ENCODE measurements around the gene ETS2. TPM values are rescaled to one million over a fixed set of nuclear protein-coding genes. Genes with fewer than 3 reads are reported as not detected.

The ETS2 gene
- total RNA-seq, 1 donor from 2014 or later = 13.6 TPM

DNA sequence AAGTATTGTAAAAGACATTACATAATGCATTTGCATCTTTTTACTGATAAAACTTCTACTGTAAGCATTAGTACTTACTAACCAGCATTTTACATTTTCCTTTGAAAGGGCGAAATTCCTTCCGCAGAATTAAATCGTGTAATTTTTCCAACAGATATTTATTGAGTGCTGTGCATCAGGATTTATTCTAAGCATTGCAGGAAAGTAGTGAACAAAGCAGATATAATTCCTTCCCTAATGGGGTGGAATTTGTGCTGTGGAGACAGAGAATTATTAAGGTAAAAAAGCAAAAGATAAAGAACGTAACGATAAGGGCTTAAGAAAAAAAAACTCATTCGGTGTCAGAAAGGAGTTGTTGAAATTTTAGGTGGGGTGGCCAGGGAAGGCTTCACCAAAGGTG, 7.6 kb upstream of the ETS2 start:
- H3K4me1 Mint-ChIP-seq (ENCODE audit: low read depth) = peaks cover 19% of the 10 kb centered on the region
- TF ChIP-seq, protein P1, sequence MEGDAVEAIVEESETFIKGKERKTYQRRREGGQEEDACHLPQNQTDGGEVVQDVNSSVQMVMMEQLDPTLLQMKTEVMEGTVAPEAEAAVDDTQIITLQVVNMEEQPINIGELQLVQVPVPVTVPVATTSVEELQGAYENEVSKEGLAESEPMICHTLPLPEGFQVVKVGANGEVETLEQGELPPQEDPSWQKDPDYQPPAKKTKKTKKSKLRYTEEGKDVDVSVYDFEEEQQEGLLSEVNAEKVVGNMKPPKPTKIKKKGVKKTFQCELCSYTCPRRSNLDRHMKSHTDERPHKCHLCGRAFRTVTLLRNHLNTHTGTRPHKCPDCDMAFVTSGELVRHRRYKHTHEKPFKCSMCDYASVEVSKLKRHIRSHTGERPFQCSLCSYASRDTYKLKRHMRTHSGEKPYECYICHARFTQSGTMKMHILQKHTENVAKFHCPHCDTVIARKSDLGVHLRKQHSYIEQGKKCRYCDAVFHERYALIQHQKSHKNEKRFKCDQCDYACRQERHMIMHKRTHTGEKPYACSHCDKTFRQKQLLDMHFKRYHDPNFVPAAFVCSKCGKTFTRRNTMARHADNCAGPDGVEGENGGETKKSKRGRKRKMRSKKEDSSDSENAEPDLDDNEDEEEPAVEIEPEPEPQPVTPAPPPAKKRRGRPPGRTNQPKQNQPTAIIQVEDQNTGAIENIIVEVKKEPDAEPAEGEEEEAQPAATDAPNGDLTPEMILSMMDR (IDR thresholded peaks at IDR 0.05) = no peak
- no peaks in the 10 kb centered on the region for H3K36me3 Mint-ChIP-seq (ENCODE audit: low read depth)
- no peak for DNase-seq (ENCODE audit: low spot score)
- no peak overlapping the region for H3K27ac Mint-ChIP-seq (ENCODE audit: unreplicated experiment)
- H3K4me3 Mint-ChIP-seq (ENCODE audit: unreplicated experiment) = no peak overlapping the region
- no peaks in the 10 kb centered on the region for H3K27me3 Mint-ChIP-seq (ENCODE audit: low read depth)
- H3K9me3 Mint-ChIP-seq (ENCODE audit: low read depth) = no peaks in the 10 kb centered on the region

DNA sequence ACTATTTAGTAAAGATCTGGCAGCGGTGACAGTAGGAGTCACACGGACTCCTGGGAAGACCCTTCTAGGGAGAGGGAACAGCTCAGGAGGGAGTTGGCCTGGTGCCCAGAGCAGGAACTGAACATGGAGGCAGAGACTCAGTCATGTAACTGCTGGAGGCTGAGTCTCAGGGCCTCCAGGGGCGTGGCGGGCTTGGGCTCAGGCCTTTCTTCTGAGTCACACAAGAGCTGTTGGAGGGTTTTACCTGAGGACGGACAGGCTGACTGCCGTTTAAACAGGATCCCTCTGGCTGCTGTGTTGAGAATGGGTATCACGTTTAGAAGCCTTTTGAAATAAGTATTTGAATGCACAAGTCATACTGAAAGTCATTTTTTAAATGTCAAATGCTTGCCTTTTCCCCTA, 7.2 kb upstream of the ETS2 start:
- Mint-ChIP-seq H3K27me3 (ENCODE audit: low read depth) (no peaks in the 10 kb centered on the region), H3K27ac (ENCODE audit: unreplicated experiment) (no peak overlapping the region), H3K36me3 (ENCODE audit: low read depth) (no peaks in the 10 kb centered on the region), H3K4me1 (ENCODE audit: low read depth) (peaks cover 19% of the 10 kb centered on the region), H3K9me3 (ENCODE audit: low read depth) (no peaks in the 10 kb centered on the region), H3K4me3 (ENCODE audit: unreplicated experiment) (no peak overlapping the region)
- DNase-seq (ENCODE audit: low spot score) = no peak
- TF ChIP-seq, protein P1 (IDR thresholded peaks at IDR 0.05) = no peak

DNA sequence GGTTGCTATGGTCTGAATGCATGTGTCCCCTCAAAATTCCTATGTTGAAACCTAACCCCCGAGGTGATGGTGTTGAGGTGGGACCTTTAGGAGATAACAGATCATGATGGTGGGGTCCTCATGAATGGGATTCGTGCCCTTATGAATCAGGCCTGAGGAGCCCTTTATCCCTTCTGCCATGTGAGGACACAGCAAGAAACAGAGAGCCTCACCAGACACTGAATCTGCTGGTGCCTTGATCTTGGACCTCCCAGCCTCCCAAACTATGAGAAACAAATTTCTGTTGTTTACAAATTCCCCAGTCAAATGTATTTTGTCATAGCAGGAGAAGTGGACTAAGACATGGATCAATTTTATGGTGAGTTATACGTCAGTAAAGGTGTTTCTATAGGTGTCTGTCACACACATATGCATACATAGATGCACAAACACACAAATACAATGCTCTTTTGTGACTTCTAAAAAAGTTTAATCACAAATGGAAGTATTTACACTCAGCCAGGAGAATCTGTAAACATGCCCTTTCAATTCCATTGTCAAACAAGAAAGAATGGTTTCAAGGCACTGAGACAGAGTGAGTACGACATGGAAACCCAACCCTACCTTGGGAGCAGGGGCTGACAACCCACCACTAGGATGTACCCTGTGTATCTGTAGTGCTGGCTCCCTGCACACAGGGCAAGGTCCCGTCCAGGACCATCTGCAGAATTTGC, 5.5 kb upstream of the ETS2 start:
- TF ChIP-seq, protein P1 (IDR thresholded peaks at IDR 0.05) = no peak
- Mint-ChIP-seq H3K36me3 (ENCODE audit: low read depth) (no peaks in the 10 kb centered on the region), H3K27ac (ENCODE audit: unreplicated experiment) (no peak overlapping the region), H3K27me3 (ENCODE audit: low read depth) (no peaks in the 10 kb centered on the region), H3K4me3 (ENCODE audit: unreplicated experiment) (no peak overlapping the region), H3K9me3 (ENCODE audit: low read depth) (no peaks in the 10 kb centered on the region), H3K4me1 (ENCODE audit: low read depth) (peaks cover 27% of the 10 kb centered on the region)
- no peak for DNase-seq (ENCODE audit: low spot score)

DNA sequence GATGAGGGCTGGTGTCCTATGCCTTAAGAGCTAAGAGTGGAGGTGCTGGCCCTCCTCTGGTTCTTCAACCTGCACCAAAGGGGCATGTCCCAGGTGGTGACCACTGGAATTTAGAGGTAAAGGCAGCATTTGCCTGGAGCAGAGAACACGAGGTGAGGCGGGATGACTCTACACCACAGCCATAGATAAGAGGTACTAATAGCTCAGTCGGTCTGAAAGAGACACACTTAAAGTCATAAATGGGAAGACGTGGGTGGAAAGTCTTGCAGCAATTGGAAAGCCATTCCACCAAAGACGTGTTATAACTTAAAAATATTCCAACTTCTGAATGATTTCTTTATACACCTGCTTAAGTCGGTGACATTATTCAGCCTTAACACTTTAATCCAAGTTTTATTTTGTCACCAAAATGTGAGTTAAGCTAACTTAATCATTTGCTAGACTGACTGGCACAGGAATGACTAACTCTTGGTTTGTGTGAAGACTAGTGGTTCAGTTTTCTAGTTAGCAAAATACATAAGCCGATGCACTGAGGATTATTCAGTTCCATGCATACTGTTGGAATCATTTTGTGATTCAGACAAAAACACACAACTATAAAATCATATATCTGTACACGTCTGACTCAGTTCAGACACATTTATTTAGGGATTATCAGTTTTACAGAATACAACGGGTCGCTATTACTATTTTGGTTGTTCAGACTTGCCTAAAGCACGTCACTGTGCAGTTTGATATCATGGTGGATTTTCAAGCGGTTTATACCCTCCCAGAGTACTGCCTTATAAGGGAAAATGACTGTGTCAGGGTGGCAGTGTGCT, 4.6 kb upstream of the ETS2 start:
- no peaks in the 10 kb centered on the region for H3K9me3 Mint-ChIP-seq (ENCODE audit: low read depth)
- no peak for DNase-seq (ENCODE audit: low spot score)
- peaks cover 27% of the 10 kb centered on the region for H3K4me1 Mint-ChIP-seq (ENCODE audit: low read depth)
- TF ChIP-seq, protein P1 (IDR thresholded peaks at IDR 0.05) = no peak
- no peaks in the 10 kb centered on the region for H3K27me3 Mint-ChIP-seq (ENCODE audit: low read depth)
- no peak overlapping the region for H3K4me3 Mint-ChIP-seq (ENCODE audit: unreplicated experiment)
- no peaks in the 10 kb centered on the region for H3K36me3 Mint-ChIP-seq (ENCODE audit: low read depth)
- H3K27ac Mint-ChIP-seq (ENCODE audit: unreplicated experiment) = no peak overlapping the region

All from chondrocyte (in vitro differentiated cells).